GM23248 (cell line): ENCODE data around the gene SLC13A4. TPM values are rescaled to one million over a fixed set of nuclear protein-coding genes. Genes with fewer than 3 reads are reported as not detected.

ENCODE experiments used
- DNase-seq: peaks from one replicate; pipeline ENCODE4 v3.0.0-alpha.2; 2015
- H2AFZ ChIP-seq: fragments of 200-600 bp; sonication (generic); 2 replicates; pipeline ENCODE4 v1.6.1; 2016; ENCODE audit warnings: antibody characterized with exemption
- H3F3A ChIP-seq: fragments of 200-600 bp; sonication (generic); 2 replicates; pipeline ENCODE4 v1.6.1; 2016; ENCODE audit warnings: mild to moderate bottlenecking, antibody characterized with exemption, mixed run types; ENCODE audit not compliant: insufficient read depth
- H3K27ac ChIP-seq: fragments of 200-600 bp; sonication (generic); 2 replicates; pipeline ENCODE4 v1.5.1; 2016; ENCODE audit warnings: mild to moderate bottlenecking
- H3K27me3 ChIP-seq: fragments of 200-600 bp; sonication (generic); replicated peaks from 2 replicates; pipeline ENCODE4 v1.6.1; 2016; ENCODE audit warnings: mild to moderate bottlenecking; ENCODE audit not compliant: insufficient read depth
- H3K36me3 ChIP-seq: fragments of 200-600 bp; sonication (generic); 2 replicates; pipeline ENCODE4 v1.6.1; 2016; ENCODE audit warnings: low read depth, mild to moderate bottlenecking
- H3K4me1 ChIP-seq: fragments of 200-600 bp; sonication (generic); 2 replicates; pipeline ENCODE4 v1.6.1; 2016; ENCODE audit warnings: mild to moderate bottlenecking; ENCODE audit not compliant: insufficient read depth
- H3K4me2 ChIP-seq: fragments of 200-600 bp; sonication (generic); one replicate; pipeline ENCODE4 v1.6.1; 2016; ENCODE audit warnings: mild to moderate bottlenecking; ENCODE audit not compliant: unreplicated experiment
- H3K4me3 ChIP-seq: fragments of 200-600 bp; sonication (generic); 2 replicates; pipeline ENCODE4 v1.5.1; 2016; ENCODE audit warnings: mild to moderate bottlenecking
- H3K79me2 ChIP-seq: fragments of 200-600 bp; sonication (generic); 2 replicates; pipeline ENCODE4 v1.6.1; 2016; ENCODE audit warnings: mild to moderate bottlenecking; ENCODE audit not compliant: insufficient read depth
- H3K9ac ChIP-seq: fragments of 200-600 bp; sonication (generic); 2 replicates; pipeline ENCODE4 v1.6.1; 2016; ENCODE audit warnings: mild to moderate bottlenecking
- H3K9me2 ChIP-seq: fragments of 200-600 bp; sonication (generic); 2 replicates; pipeline ENCODE4 v1.6.1; 2016; ENCODE audit warnings: mixed run types, mild to moderate bottlenecking, moderate library complexity; ENCODE audit not compliant: insufficient read depth
- H3K9me3 ChIP-seq: fragments of 200-600 bp; sonication (generic); one replicate; pipeline ENCODE4 v1.6.1; 2017; ENCODE audit warnings: low read depth
- H4K20me1 ChIP-seq: fragments of 200-600 bp; sonication (generic); 2 replicates; pipeline ENCODE4 v1.6.0; 2016; ENCODE audit not compliant: insufficient read depth
- EZH2 ChIP-seq: fragments of 200-600 bp; sonication (generic); IDR thresholded peaks from 2 replicates; pipeline ENCODE4 v1.6.1; 2018; ENCODE audit warnings: antibody characterized with exemption, mild to moderate bottlenecking; ENCODE audit not compliant: insufficient read depth, poor library complexity, severe bottlenecking
- EZH2phosphoT487 ChIP-seq: fragments of 200-600 bp; sonication (generic); IDR thresholded peaks from 2 replicates; pipeline ENCODE4 v1.6.1; 2018; ENCODE audit warnings: antibody characterized with exemption, moderate library complexity, mild to moderate bottlenecking, low read depth; ENCODE audit not compliant: insufficient read depth
- WGBS, 2 experiments: methylation state at CpG; one replicate each; pipeline ENCODE4 v1.1.6; 2015 to 2017; ENCODE audit warnings: low lambda C conversion rate in 2 of 2, low coverage in 1 of 2; ENCODE audit errors: missing lambda C conversion rate in 2 of 2; 5-methylcytosine and 5-hydroxymethylcytosine counted together
- in situ Hi-C: fragments of 300-500 bp; cut with MboI; formaldehyde crosslinking; loops from 2 replicates; pipeline ENCODE4 v1.15.0; 2020
- polyA plus RNA-seq: library from polyadenylated mRNA; unstranded; fragments of >200 nt; fragmentation: Nextera tagmentation; extraction: Ambion mirVana; gene quantifications from 2 replicates; pipeline ENCODE4 v1.2.1, GENCODE V29; 2016
- total RNA-seq: library from RNA; depleted of rRNA; stranded (reverse); fragments of >200 nt; shearing (Covaris generic); gene quantifications from 2 replicates; pipeline ENCODE4 v1.2.3, GENCODE V29; 2014

The SLC13A4 gene
- total and polyA plus RNA-seq, 2 experiments from 2014 or later: 0.11 to 1.9 TPM

DNA sequence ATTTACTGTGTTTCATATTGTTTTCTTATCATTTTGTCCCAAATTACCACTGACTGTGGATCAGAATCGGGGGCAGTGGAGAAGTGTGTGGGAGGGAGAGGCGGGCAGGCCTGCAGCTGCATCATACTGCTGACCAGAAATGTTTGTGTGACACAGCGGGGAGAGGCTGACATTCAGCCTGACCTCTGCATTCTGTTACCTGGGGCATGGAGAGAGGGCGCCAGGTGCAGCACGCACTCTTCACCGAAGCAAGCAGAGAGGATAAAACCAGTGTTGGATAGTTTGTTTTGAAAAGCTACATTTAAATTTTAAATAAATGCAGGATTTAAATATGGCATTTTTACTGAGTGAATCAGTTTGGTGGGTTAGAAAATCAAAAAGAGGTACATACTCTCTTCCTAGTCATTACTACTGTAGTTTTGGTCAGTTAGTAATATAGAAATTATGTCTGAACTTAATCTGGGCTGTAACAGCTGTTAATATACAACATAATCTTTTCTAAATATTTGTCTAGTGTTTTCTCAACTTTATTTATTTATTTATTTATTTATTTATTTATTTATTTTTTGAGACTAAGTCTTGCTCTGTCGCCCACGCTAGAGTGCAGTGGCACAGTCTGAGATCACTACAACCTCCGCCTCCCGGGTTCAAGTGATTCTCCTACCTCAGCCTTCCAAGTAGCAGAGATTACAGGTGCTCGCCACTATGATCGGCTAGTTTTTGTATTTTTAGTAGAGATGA is 74.5 kb downstream of the SLC13A4 start:
- no peaks in the 10 kb centered on the region for H3K9me3 ChIP-seq
- H3K9me2 ChIP-seq: no peaks in the 10 kb centered on the region
- H3K79me2 ChIP-seq: no peaks in the 10 kb centered on the region
- peaks cover 15% of the 10 kb centered on the region for H3F3A ChIP-seq
- TF ChIP-seq EZH2phosphoT487 (no peak), EZH2 (no peak)
- 0 out of 2 replicates have a peak, but pooled peaks cover 5% of the 10 kb centered on the region for H3K36me3 ChIP-seq
- in situ Hi-C loops: no loop called here
- H3K4me3 ChIP-seq: no peak overlapping the region
- no peaks in the 10 kb centered on the region for H3K27me3 ChIP-seq
- no peak overlapping the region for H3K9ac ChIP-seq
- no peak for DNase-seq
- no peak overlapping the region for H2AFZ ChIP-seq
- peaks cover 12% of the 10 kb centered on the region for H3K4me1 ChIP-seq
- WGBS, 2 experiments: 96 to 97% methylated on average over 12 of the region's 12 CpGs
- no peak overlapping the region for H3K4me2 ChIP-seq
- H4K20me1 ChIP-seq: no peaks in the 10 kb centered on the region
- H3K27ac ChIP-seq: no peak overlapping the region

DNA sequence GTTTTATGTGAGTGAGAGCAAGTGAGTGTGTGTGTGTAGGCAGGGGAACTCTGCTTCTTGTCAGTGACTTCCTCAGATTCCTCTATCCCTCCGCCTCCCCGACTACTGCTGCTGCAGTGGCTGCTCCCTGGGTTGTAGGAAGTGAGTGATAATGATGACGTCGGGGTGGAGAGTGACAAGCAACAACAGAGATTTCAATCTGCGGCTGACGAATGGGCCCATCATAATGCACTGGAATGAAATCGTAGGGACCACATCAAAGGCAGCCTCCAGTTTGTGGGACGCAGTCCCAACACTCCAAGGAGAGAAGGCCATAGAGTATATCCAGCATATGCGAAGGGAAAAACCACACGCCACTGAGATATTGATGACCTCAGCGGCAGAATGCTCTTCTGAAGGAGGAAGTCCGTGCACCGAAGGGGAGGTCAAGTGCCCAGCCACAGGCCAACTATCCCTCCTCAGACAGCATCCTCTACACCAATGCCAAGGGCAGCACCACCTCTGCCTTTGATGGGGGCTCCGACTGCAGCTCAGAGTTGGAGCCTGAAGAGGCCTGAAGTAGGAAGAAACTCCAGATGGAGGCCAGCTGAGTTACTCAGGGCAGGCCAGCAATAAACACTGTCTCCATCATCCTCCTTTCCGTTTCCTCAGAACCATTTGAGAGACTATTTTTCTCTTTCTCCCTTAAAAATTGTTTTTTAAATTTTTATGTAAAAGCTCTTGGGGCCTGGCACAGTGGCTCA is 77.0 kb downstream of the SLC13A4 start:
- no peaks in the 10 kb centered on the region for H3K27me3 ChIP-seq
- H3K4me1 ChIP-seq: peaks cover 12% of the 10 kb centered on the region
- 13 to 15% methylated on average over 15 of the region's 15 CpGs for WGBS, 2 experiments
- H3K9me3 ChIP-seq: no peaks in the 10 kb centered on the region
- H3K79me2 ChIP-seq: no peaks in the 10 kb centered on the region
- H4K20me1 ChIP-seq: no peaks in the 10 kb centered on the region
- peak overlapping the region; percentile 41 for H2AFZ ChIP-seq
- in situ Hi-C loops: no loop called here
- peak; percentile 91 for DNase-seq
- H3K36me3 ChIP-seq: peaks cover 23% of the 10 kb centered on the region; the same call in 1 of the 2 replicates
- peak; percentile 92 for TF ChIP-seq EZH2phosphoT487
- no peak for TF ChIP-seq EZH2
- H3K4me3 ChIP-seq: peak overlapping the region; percentile 32; the same call in 1 of the 2 replicates
- H3K4me2 ChIP-seq: peak overlapping the region; percentile 41
- no peaks in the 10 kb centered on the region for H3K9me2 ChIP-seq
- H3K27ac ChIP-seq: peak overlapping the region; percentile 61
- peaks cover 15% of the 10 kb centered on the region for H3F3A ChIP-seq
- peak overlapping the region; percentile 36; the same call in 1 of the 2 replicates for H3K9ac ChIP-seq

DNA sequence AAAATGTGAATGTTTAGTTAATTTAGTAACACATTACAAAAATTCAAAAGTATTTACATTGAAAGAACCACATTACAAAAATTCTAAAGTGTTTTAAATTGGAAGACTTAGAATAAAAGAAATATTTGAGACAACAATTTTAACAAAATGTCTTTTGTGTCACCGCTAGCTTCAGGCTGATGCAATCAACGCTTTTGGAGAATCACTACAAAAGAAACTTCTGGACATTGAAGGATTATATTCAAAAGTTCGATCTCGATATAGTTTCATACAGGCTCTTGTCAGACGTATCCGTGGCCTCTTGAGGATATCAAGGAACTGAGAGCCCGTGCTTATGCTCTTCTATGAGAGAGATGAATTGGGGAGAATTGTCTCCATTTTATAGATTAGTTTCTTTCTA is 79.8 kb downstream of the SLC13A4 start:
- H3K4me2 ChIP-seq: no peak overlapping the region
- H3K9ac ChIP-seq: no peak overlapping the region
- H3K27ac ChIP-seq: no peak overlapping the region
- WGBS, 2 experiments: 96 to 98% methylated on average over 7 of the region's 7 CpGs
- no peak for TF ChIP-seq EZH2phosphoT487
- no peak for TF ChIP-seq EZH2
- no peak overlapping the region for H2AFZ ChIP-seq
- H3K36me3 ChIP-seq: peaks cover 26% of the 10 kb centered on the region; the same call in 1 of the 2 replicates
- H3K4me3 ChIP-seq: no peak overlapping the region
- no peaks in the 10 kb centered on the region for H3K27me3 ChIP-seq
- in situ Hi-C loops: loop anchor here (10.0 kb wide), 1 partner anchor 373 kb away; no protein-coding TSS in a partner anchor
- peaks cover 15% of the 10 kb centered on the region for H3F3A ChIP-seq
- H3K9me2 ChIP-seq: no peaks in the 10 kb centered on the region
- no peaks in the 10 kb centered on the region for H3K79me2 ChIP-seq
- DNase-seq: no peak
- H3K9me3 ChIP-seq: no peaks in the 10 kb centered on the region
- no peaks in the 10 kb centered on the region for H4K20me1 ChIP-seq
- peaks cover 12% of the 10 kb centered on the region for H3K4me1 ChIP-seq

DNA sequence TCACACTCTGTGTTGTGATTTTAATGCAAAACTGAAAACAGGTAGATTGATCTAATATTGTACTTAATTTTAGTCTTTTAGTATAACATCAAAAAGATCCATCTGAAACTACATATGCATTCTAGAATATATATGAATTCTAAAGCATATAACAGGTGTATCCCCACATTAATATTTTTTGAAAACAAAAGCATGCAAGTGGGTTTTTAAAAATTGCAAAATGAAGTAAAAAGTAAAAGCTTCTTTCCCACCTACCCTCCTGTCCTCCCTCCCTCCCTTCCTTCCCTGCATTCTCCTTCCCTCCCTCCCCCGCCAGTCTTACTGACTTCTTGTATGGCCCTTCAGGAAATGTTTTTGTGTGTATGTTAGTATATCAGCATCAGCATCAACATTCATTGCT is 80.2 kb downstream of the SLC13A4 start:
- Histone ChIP-seq H3K9me3 (no peaks in the 10 kb centered on the region), H4K20me1 (no peaks in the 10 kb centered on the region), H3K4me1 (peaks cover 12% of the 10 kb centered on the region), H3K4me2 (no peak overlapping the region), H3K4me3 (no peak overlapping the region), H3K9me2 (no peaks in the 10 kb centered on the region), H3K79me2 (no peaks in the 10 kb centered on the region), H3K27me3 (no peaks in the 10 kb centered on the region), H3K9ac (no peak overlapping the region), H3K27ac (no peak overlapping the region), H3K36me3 (peaks cover 28% of the 10 kb centered on the region; the same call in 1 of the 2 replicates), H3F3A (peaks cover 15% of the 10 kb centered on the region), H2AFZ (no peak overlapping the region)
- no peak for DNase-seq
- TF ChIP-seq EZH2phosphoT487 (no peak), EZH2 (no peak)
- in situ Hi-C loops: loop anchor here (10.0 kb wide), 1 partner anchor 373 kb away; no protein-coding TSS in a partner anchor
- WGBS, 2 experiments: 100% methylated on average over 1 of the region's 1 CpG
